ENCODE measurements around the gene ZNF862. TPM values are rescaled to one million over a fixed set of nuclear protein-coding genes. Genes with fewer than 3 reads are reported as not detected.
A peak's percentile ranks its signal among the peaks of the same experiment; 100 is the strongest.

The ZNF862 gene
- total RNA-seq, 1 donor: 8.7 TPM

- Histone ChIP-seq H3K79me2 (ENCODE audit: insufficient read depth, low read length) (no peaks in the 10 kb centered on the region), H3K9me3 (ENCODE audit: low read depth, low read length) (no peaks in the 10 kb centered on the region), H3K4me1 (ENCODE audit: insufficient read depth, low read length) (no peaks in the 10 kb centered on the region), H3K36me3 (ENCODE audit: insufficient read depth, low read length) (no peaks in the 10 kb centered on the region), H3K4me3 (ENCODE audit: insufficient read depth, low read length) (no peak overlapping the region), H3K4me2 (ENCODE audit: insufficient read depth, low read length) (no peak overlapping the region), H3K27me3 (ENCODE audit: insufficient read depth, low read length) (no peaks in the 10 kb centered on the region), H2AFZ (ENCODE audit: low read length) (no peak overlapping the region), H3K27ac (ENCODE audit: low read depth, low read length) (no peak overlapping the region), H4K20me1 (ENCODE audit: insufficient read depth, low read length) (no peaks in the 10 kb centered on the region)
- no peak for TF ChIP-seq CTCF (IDR thresholded peaks at IDR 0.05; ENCODE audit: extremely low read depth, low read depth, low read length)
- peak; percentile 83 for DNase-seq (ENCODE audit: insufficient read length, low spot score, missing footprints)
These were observed 16.7 kb upstream of the ZNF862 start for GRCh38 chr7:149821191-149822148.

GRCh38 chr7:149822353-149822943, 15.7 kb upstream of the ZNF862 start:
- Histone ChIP-seq H3K27ac (ENCODE audit: low read depth, low read length) (no peak overlapping the region), H3K4me1 (ENCODE audit: insufficient read depth, low read length) (no peaks in the 10 kb centered on the region)
- no peak for TF ChIP-seq CTCF (IDR thresholded peaks at IDR 0.05; ENCODE audit: extremely low read depth, low read depth, low read length)

DNA sequence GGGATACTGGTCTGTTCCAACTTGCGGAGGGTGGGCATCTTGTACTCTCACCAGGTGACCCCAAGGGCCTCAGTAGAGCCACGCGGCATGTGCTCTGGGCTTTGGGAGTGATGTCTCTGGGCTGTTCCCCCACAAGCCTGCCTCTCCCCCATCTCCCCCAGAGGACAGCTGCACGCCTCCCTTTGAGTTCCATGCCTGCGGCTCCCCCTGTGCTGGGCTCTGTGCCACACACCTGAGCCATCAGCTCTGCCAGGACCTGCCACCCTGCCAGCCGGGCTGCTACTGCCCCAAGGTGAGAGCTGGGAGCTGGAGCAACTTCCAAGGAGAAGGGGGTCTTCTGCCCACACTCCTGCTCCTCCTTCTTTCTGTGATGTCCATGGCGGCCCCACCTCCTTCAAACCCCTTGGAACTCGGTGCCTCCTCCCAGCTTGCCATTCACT, 15.0 kb upstream of the ZNF862 start:
- Histone ChIP-seq H3K79me2 (ENCODE audit: insufficient read depth, low read length) (no peaks in the 10 kb centered on the region), H3K36me3 (ENCODE audit: insufficient read depth, low read length) (no peaks in the 10 kb centered on the region), H4K20me1 (ENCODE audit: insufficient read depth, low read length) (no peaks in the 10 kb centered on the region), H3K27ac (ENCODE audit: low read depth, low read length) (no peak overlapping the region), H3K4me1 (ENCODE audit: insufficient read depth, low read length) (no peaks in the 10 kb centered on the region), H3K4me2 (ENCODE audit: insufficient read depth, low read length) (no peak overlapping the region), H3K27me3 (ENCODE audit: insufficient read depth, low read length) (no peaks in the 10 kb centered on the region), H3K9me3 (ENCODE audit: low read depth, low read length) (no peaks in the 10 kb centered on the region), H3K4me3 (ENCODE audit: insufficient read depth, low read length) (no peak overlapping the region), H2AFZ (ENCODE audit: low read length) (no peak overlapping the region)
- TF ChIP-seq CTCF (IDR thresholded peaks at IDR 0.05; ENCODE audit: extremely low read depth, low read depth, low read length): no peak
- DNase-seq (ENCODE audit: insufficient read length, low spot score, missing footprints): peak; percentile 70

More at GRCh38 chr7:149822353-149822943, 15.7 kb upstream of the ZNF862 start:
- Histone ChIP-seq H3K4me3 (ENCODE audit: insufficient read depth, low read length) (no peak overlapping the region), H3K9me3 (ENCODE audit: low read depth, low read length) (no peaks in the 10 kb centered on the region), H2AFZ (ENCODE audit: low read length) (no peak overlapping the region), H3K27me3 (ENCODE audit: insufficient read depth, low read length) (no peaks in the 10 kb centered on the region), H3K4me2 (ENCODE audit: insufficient read depth, low read length) (no peak overlapping the region), H3K79me2 (ENCODE audit: insufficient read depth, low read length) (no peaks in the 10 kb centered on the region), H4K20me1 (ENCODE audit: insufficient read depth, low read length) (no peaks in the 10 kb centered on the region), H3K36me3 (ENCODE audit: insufficient read depth, low read length) (no peaks in the 10 kb centered on the region)
- peak; percentile 85 for DNase-seq (ENCODE audit: insufficient read length, low spot score, missing footprints)

- no peaks in the 10 kb centered on the region for H4K20me1 ChIP-seq (ENCODE audit: insufficient read depth, low read length)
- H3K4me3 ChIP-seq (ENCODE audit: insufficient read depth, low read length): no peak overlapping the region
- TF ChIP-seq CTCF (IDR thresholded peaks at IDR 0.05; ENCODE audit: extremely low read depth, low read depth, low read length): no peak
- H3K27me3 ChIP-seq (ENCODE audit: insufficient read depth, low read length): no peaks in the 10 kb centered on the region
- no peaks in the 10 kb centered on the region for H3K9me3 ChIP-seq (ENCODE audit: low read depth, low read length)
- H3K36me3 ChIP-seq (ENCODE audit: insufficient read depth, low read length): no peaks in the 10 kb centered on the region
- H3K4me1 ChIP-seq (ENCODE audit: insufficient read depth, low read length): no peaks in the 10 kb centered on the region
- DNase-seq (ENCODE audit: insufficient read length, low spot score, missing footprints): peak; percentile 65
- H3K79me2 ChIP-seq (ENCODE audit: insufficient read depth, low read length): no peaks in the 10 kb centered on the region
- H3K27ac ChIP-seq (ENCODE audit: low read depth, low read length): no peak overlapping the region
- no peak overlapping the region for H3K4me2 ChIP-seq (ENCODE audit: insufficient read depth, low read length)
- H2AFZ ChIP-seq (ENCODE audit: low read length): no peak overlapping the region
These were observed 14.5 kb upstream of the ZNF862 start for GRCh38 chr7:149823631-149824199.

All from osteoblast (primary cell).